Kidney (tissue), 14 donors: ENCODE results near the gene SPOCK1. TPM values are rescaled to one million over a fixed set of nuclear protein-coding genes. Genes with fewer than 3 reads are reported as not detected.

Experiments used
- DNase-seq, 5 donors: peaks; one replicate each; pipeline ENCODE4 v3.0.0-alpha.2; 2013 to 2020
- FAIRE-seq: peaks from 2 replicates; lab custom pipeline; 2012; peaks lifted over from hg19 to GRCh38; lab: Jason Lieb, UNC
- H3K27ac ChIP-seq, 2 donors: one replicate each; pipeline ENCODE4 v1.7.0; 2013; ENCODE audit warnings: low read depth in 2 of 2, low read length in 2 of 2, inconsistent platforms in 1 of 2
- H3K27me3 ChIP-seq: one replicate; pipeline ENCODE4 v1.7.1; 2013; ENCODE audit warnings: low read length, inconsistent platforms; ENCODE audit not compliant: control insufficient read depth, insufficient read depth
- H3K36me3 ChIP-seq, 3 donors: one replicate each; pipeline versions ENCODE4 v1.7.0 to v1.7.1; 2013; ENCODE audit warnings: low read length in 3 of 3, control low read depth in 1 of 3, inconsistent platforms in 1 of 3; ENCODE audit not compliant: insufficient read depth in 3 of 3, control insufficient read depth in 2 of 3
- H3K4me1 ChIP-seq, 3 donors: one replicate each; pipeline versions ENCODE4 v1.7.0 to v1.7.1; 2013; ENCODE audit warnings: low read length in 3 of 3, inconsistent platforms in 1 of 3, low read depth in 1 of 3; ENCODE audit not compliant: control insufficient read depth in 2 of 3, insufficient read depth in 2 of 3
- H3K4me3 ChIP-seq, 3 donors: one replicate each; pipeline versions ENCODE4 v1.7.0 to v1.8.1; 2013; ENCODE audit warnings: low read length in 3 of 3, control low read depth in 1 of 3, inconsistent platforms in 1 of 3
- H3K9ac ChIP-seq, 3 donors: one replicate each; pipeline versions ENCODE4 v1.7.0 to v1.7.1; 2013; ENCODE audit warnings: low read length in 3 of 3, control low read depth in 1 of 3, inconsistent platforms in 1 of 3
- H3K9me3 ChIP-seq, 3 donors: one replicate each; pipeline versions ENCODE4 v1.7.0 to v1.7.1; 2013; ENCODE audit warnings: low read length in 3 of 3, control low read depth in 1 of 3, inconsistent platforms in 1 of 3; ENCODE audit not compliant: control insufficient read depth in 2 of 3, insufficient read depth in 1 of 3
- intact Hi-C: fragments of 100-400 bp; cut with DNase I; formaldehyde crosslinking; loops from one replicate; pipeline ENCODE4 v1.11.1; 2022
- polyA plus RNA-seq: library from polyadenylated mRNA; stranded (reverse); fragments of 350-450 nt; fragmentation: Illumina TruSeq; extraction: RNeasy Lipid Tissue Mini Kit (QIAGEN cat#74804); gene quantifications from one replicate; pipeline ENCODE4 v1.2.3, GENCODE V29; 2014; ENCODE audit warnings: low read depth, low replicate concordance; ENCODE audit not compliant: insufficient read depth
- total RNA-seq: library from RNA; stranded (reverse); fragmentation: NEBNext Ultra II Directional; extraction: Animal tissue kit (Norgen Biotek cat#: 25700); gene quantifications from one replicate; pipeline ENCODE4 v1.2.1, GENCODE V29; 2021
- TF ChIP-seq, protein P1 (sequence below): IDR thresholded peaks from 3 replicates; pipeline ENCODE4 v1.5.1; 2012; ENCODE audit warnings: mild to moderate bottlenecking, moderate library complexity, borderline replicate concordance; ENCODE audit not compliant: insufficient read depth; ENCODE audit errors: extremely low read depth
- donor health status: control.
- donor health status: control.
- donor health status: control.
- donor health status: control.
- donor health status: control.
- donor health status: DM: yes; HTN: yes; CAD: no.
- donor health status: Normal renal cell carcinoma (clear cell type).

SPOCK1 gene
- total and polyA plus RNA-seq, 2 donors from 2014 or later = 15.7 to 32.8 TPM

- TF ChIP-seq, protein P1, sequence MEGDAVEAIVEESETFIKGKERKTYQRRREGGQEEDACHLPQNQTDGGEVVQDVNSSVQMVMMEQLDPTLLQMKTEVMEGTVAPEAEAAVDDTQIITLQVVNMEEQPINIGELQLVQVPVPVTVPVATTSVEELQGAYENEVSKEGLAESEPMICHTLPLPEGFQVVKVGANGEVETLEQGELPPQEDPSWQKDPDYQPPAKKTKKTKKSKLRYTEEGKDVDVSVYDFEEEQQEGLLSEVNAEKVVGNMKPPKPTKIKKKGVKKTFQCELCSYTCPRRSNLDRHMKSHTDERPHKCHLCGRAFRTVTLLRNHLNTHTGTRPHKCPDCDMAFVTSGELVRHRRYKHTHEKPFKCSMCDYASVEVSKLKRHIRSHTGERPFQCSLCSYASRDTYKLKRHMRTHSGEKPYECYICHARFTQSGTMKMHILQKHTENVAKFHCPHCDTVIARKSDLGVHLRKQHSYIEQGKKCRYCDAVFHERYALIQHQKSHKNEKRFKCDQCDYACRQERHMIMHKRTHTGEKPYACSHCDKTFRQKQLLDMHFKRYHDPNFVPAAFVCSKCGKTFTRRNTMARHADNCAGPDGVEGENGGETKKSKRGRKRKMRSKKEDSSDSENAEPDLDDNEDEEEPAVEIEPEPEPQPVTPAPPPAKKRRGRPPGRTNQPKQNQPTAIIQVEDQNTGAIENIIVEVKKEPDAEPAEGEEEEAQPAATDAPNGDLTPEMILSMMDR = no peak
- DNase-seq = no peak
- Histone ChIP-seq H3K27me3 (no peaks in the 10 kb centered on the region), H3K36me3 (no peaks in the 10 kb centered on the region), H3K9ac (no peak overlapping the region), H3K4me1 (peaks cover 0 to 3% (median 0%) of the 10 kb centered on the region in 3 donors), H3K4me3 (no peak overlapping the region), H3K9me3 (no peaks in the 10 kb centered on the region), H3K27ac (no peak overlapping the region)
- intact Hi-C loops = no loop called here
- FAIRE-seq = no peak
These were observed 185.5 kb downstream of the SPOCK1 start for GRCh38 chr5:137313526-137314175.

- H3K36me3 ChIP-seq = no peaks in the 10 kb centered on the region
- no peak overlapping the region for H3K27ac ChIP-seq
- no peaks in the 10 kb centered on the region for H3K27me3 ChIP-seq
- intact Hi-C loops = no loop called here
- H3K9ac ChIP-seq = no peak overlapping the region
- TF ChIP-seq, protein P1 = no peak
- H3K9me3 ChIP-seq = no peaks in the 10 kb centered on the region
- H3K4me1 ChIP-seq = peaks cover 0 to 3% (median 0%) of the 10 kb centered on the region in 3 donors
- no peak overlapping the region for H3K4me3 ChIP-seq
- DNase-seq (no peak), FAIRE-seq (no peak)
These were observed 187.1 kb downstream of the SPOCK1 start for GRCh38 chr5:137312011-137312410.

- DNase-seq (no peak), FAIRE-seq (no peak)
- H3K4me1 ChIP-seq = no peaks in the 10 kb centered on the region
- H3K9ac ChIP-seq = no peak overlapping the region
- TF ChIP-seq, protein P1 = no peak
- no peaks in the 10 kb centered on the region for H3K9me3 ChIP-seq
- H3K27me3 ChIP-seq = no peaks in the 10 kb centered on the region
- H3K27ac ChIP-seq = no peak overlapping the region
- intact Hi-C loops = no loop called here
- H3K4me3 ChIP-seq = no peak overlapping the region
- no peaks in the 10 kb centered on the region for H3K36me3 ChIP-seq
These were observed 188.9 kb downstream of the SPOCK1 start for GRCh38 chr5:137310051-137310730.
